ENCODE data around the gene MEGF6. TPM values are rescaled to one million over a fixed set of nuclear protein-coding genes. Genes with fewer than 3 reads are reported as not detected.

The MEGF6 gene
- total RNA-seq, 1 experiment from 2014 or later = 14.3 TPM

GRCh38 chr1:3555131-3555920 is 56.0 kb downstream of the MEGF6 start:
- POLR2A ChIA-PET = interaction anchor here (0.8 to 3.3 kb wide), 8 partner anchors 12 to 1366 kb away, joined by 3 to 20 read pairs (median 3); no protein-coding TSS in a partner anchor
- H3K27me3 Mint-ChIP-seq (ENCODE audit: insufficient read depth, unreplicated experiment) = no peaks in the 10 kb centered on the region
- BruUV-seq (replicated peaks) = no TSS peak
- peak; percentile 62 for DNase-seq (ENCODE audit: unreplicated experiment)
- no peak for TF ChIP-seq CTCF (IDR thresholded peaks at IDR 0.05; ENCODE audit: unreplicated experiment)
- H3K9me3 Mint-ChIP-seq (ENCODE audit: unreplicated experiment) = peaks cover 7% of the 10 kb centered on the region
- H3K36me3 Mint-ChIP-seq (ENCODE audit: insufficient read depth, unreplicated experiment) = no peaks in the 10 kb centered on the region
- H3K4me3 Mint-ChIP-seq (ENCODE audit: unreplicated experiment) = no peak overlapping the region
- peaks cover 11% of the 10 kb centered on the region for H3K4me1 Mint-ChIP-seq (ENCODE audit: insufficient read depth, unreplicated experiment)
- CTCF ChIA-PET = interaction anchor here (0.6 to 3.7 kb wide), 6 partner anchors 10 to 65 kb away, joined by 3 to 23 read pairs (median 6); no protein-coding TSS in a partner anchor
- H3K27ac Mint-ChIP-seq (ENCODE audit: low read depth, unreplicated experiment) = peak overlapping the region; percentile 65
- intact Hi-C loops (cut with micrococcal nuclease) = no loop called here

DNA sequence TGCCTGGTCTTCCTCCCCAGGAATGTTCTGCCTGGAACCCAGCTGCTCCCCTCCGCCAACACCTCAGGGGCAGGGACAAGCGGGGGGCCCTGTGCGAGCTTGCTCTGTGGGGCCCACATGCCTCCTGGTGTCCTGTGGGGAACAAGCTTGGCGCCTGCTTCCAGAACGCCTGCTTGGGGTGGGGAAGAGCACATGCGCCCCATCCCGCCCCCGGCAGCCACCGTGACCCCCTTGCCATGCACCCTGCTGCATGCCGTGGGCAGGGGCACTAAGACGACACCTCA is 57.4 kb downstream of the MEGF6 start:
- Mint-ChIP-seq H3K27ac (ENCODE audit: low read depth, unreplicated experiment) (no peak overlapping the region), H3K36me3 (ENCODE audit: insufficient read depth, unreplicated experiment) (no peaks in the 10 kb centered on the region), H3K9me3 (ENCODE audit: unreplicated experiment) (peaks cover 7% of the 10 kb centered on the region), H3K4me1 (ENCODE audit: insufficient read depth, unreplicated experiment) (peaks cover 11% of the 10 kb centered on the region), H3K27me3 (ENCODE audit: insufficient read depth, unreplicated experiment) (no peaks in the 10 kb centered on the region), H3K4me3 (ENCODE audit: unreplicated experiment) (peak overlapping the region; percentile 35)
- ChIA-PET POLR2A (interaction anchor here (0.7 to 3.3 kb wide), 2 partner anchors 11 to 14 kb away, joined by 3 to 20 read pairs; no protein-coding TSS in a partner anchor), CTCF (interaction anchor here (0.6 to 3.7 kb wide), 7 partner anchors 11 to 966 kb away, joined by 3 to 23 read pairs (median 3); no protein-coding TSS in a partner anchor)
- no TSS peak for BruUV-seq (replicated peaks)
- no peak for DNase-seq (ENCODE audit: unreplicated experiment)
- TF ChIP-seq CTCF (IDR thresholded peaks at IDR 0.05; ENCODE audit: unreplicated experiment) = no peak
- intact Hi-C loops (cut with micrococcal nuclease) = no loop called here

DNA sequence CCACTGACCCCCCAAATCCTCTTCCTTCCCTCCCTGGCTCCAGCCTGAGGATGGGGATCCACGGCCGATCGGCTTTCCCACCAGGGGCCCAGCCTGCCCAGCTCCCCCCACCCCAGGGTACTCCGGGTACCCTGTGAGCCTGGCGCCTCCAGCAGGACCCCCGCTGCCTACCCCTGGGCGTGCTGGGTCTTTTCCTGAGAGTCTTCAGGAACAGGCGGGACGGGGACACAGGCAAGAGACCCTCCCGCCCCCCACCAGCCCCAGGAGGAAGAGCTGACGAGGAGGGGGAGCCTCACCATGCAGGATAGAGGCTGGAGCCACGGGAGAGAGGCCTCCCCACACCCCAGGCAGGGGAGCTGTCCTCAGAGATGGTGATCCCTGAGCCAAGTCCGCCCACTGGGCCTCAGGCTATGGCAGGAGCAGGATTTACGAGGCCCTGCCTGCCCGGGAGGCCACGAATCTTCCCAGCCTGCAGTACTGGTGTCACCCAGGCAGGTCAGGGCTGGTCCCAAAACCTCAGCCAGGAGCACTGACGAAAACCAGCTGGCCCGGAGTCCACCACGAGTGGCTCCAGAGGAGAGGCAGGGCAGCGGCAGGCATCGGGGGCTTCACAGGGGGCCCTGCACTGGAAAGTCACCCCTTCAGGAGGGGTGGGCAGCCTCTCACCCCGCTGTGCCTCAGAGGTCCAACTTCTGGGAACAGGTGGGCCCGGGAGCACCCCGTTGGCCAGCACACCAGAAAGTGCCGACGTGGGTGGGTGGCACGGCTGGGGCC is 58.0 kb downstream of the MEGF6 start:
- DNase-seq (ENCODE audit: unreplicated experiment) = peak; percentile 77
- H3K27ac Mint-ChIP-seq (ENCODE audit: low read depth, unreplicated experiment) = no peak overlapping the region
- peak overlapping the region; percentile 35 for H3K4me3 Mint-ChIP-seq (ENCODE audit: unreplicated experiment)
- H3K4me1 Mint-ChIP-seq (ENCODE audit: insufficient read depth, unreplicated experiment) = peaks cover 11% of the 10 kb centered on the region
- BruUV-seq (replicated peaks) = no TSS peak
- H3K9me3 Mint-ChIP-seq (ENCODE audit: unreplicated experiment) = peaks cover 6% of the 10 kb centered on the region
- H3K27me3 Mint-ChIP-seq (ENCODE audit: insufficient read depth, unreplicated experiment) = no peaks in the 10 kb centered on the region
- no peaks in the 10 kb centered on the region for H3K36me3 Mint-ChIP-seq (ENCODE audit: insufficient read depth, unreplicated experiment)
- ChIA-PET POLR2A (interaction anchor here (0.7 to 3.3 kb wide), 3 partner anchors 10 to 23 kb away, joined by 3 to 20 read pairs (median 3); no protein-coding TSS in a partner anchor), CTCF (interaction anchor here (0.6 to 3.7 kb wide), 8 partner anchors 11 to 966 kb away, joined by 3 to 23 read pairs (median 3); no protein-coding TSS in a partner anchor)
- TF ChIP-seq CTCF (IDR thresholded peaks at IDR 0.05; ENCODE audit: unreplicated experiment) = no peak
- intact Hi-C loops (cut with micrococcal nuclease) = no loop called here

DNA sequence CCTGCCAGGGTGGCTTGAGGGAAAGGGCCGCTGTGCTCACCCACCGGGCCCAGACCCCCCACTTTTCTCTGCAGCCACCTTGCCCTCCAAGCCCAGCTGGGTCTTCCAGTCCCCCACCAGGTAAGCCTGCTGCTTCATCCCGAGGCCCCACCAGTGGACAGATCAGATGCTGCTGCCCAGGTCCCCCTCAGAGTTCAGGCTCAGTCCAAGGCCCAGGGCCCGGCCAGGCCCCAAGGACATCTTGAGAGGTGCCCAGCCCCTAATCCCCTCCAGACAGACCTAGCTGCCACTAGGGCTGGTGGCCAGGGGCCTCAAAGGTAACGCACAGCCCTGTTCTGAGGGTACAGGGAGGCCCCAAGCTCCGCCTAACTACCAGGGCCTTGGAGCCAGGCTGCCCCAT is 58.6 kb downstream of the MEGF6 start:
- Mint-ChIP-seq H3K27me3 (ENCODE audit: insufficient read depth, unreplicated experiment) (no peaks in the 10 kb centered on the region), H3K4me1 (ENCODE audit: insufficient read depth, unreplicated experiment) (peaks cover 12% of the 10 kb centered on the region), H3K9me3 (ENCODE audit: unreplicated experiment) (no peaks in the 10 kb centered on the region), H3K27ac (ENCODE audit: low read depth, unreplicated experiment) (no peak overlapping the region), H3K36me3 (ENCODE audit: insufficient read depth, unreplicated experiment) (no peaks in the 10 kb centered on the region), H3K4me3 (ENCODE audit: unreplicated experiment) (no peak overlapping the region)
- no peak for TF ChIP-seq CTCF (IDR thresholded peaks at IDR 0.05; ENCODE audit: unreplicated experiment)
- intact Hi-C loops (cut with micrococcal nuclease) = no loop called here
- BruUV-seq (replicated peaks) = no TSS peak
- DNase-seq (ENCODE audit: unreplicated experiment) = no peak
- POLR2A ChIA-PET = interaction anchor here (0.8 to 3.3 kb wide), 3 partner anchors 10 to 23 kb away, joined by 3 to 20 read pairs (median 3); no protein-coding TSS in a partner anchor
- CTCF ChIA-PET = interaction anchor here (0.7 kb wide), 1 partner anchor 11 kb away, joined by 3 read pairs; no protein-coding TSS in a partner anchor

Data from MCF 10A (cell line).